GM12875 (cell line): ENCODE data around the gene ZBTB48.

Experiments used
- H3K4me3 ChIP-seq: one replicate; pipeline ENCODE4 v1.5.1; 2011; ENCODE audit warnings: low read depth, low read length, control low read depth
- CTCF ChIP-seq: IDR thresholded peaks from 2 replicates; pipeline ENCODE4 v1.5.1; 2011; ENCODE audit warnings: low read depth, mild to moderate bottlenecking, control low read depth, inconsistent platforms, low read length, moderate library complexity, borderline replicate concordance; ENCODE audit not compliant: insufficient read depth

The ZBTB48 gene

GRCh38 chr1:6623269-6623965 is 43.6 kb downstream of the ZBTB48 start:
- no peak for TF ChIP-seq CTCF

GRCh38 chr1:6624710-6625583 is 45.2 kb downstream of the ZBTB48 start, which contains the start of gene THAP3:
TSS of gene THAP3 (plus strand) at chr1:6624868. CDS start at chr1:6625219, 351 bp downstream.
- H3K4me3 ChIP-seq, result peak within 1 kb of the TSS; percentile 73
- TF ChIP-seq CTCF, result peak; percentile 32; the same call in 1 of the 2 replicates

More at GRCh38 chr1:6623269-6623965, 43.6 kb downstream of the ZBTB48 start:
- no peak overlapping the region for H3K4me3 ChIP-seq

GRCh38 chr1:6625584-6626149 is 45.9 kb downstream of the ZBTB48 start:
- TF ChIP-seq CTCF, result no peak

GRCh38 chr1:6627031-6627430 is 47.2 kb downstream of the ZBTB48 start:
- no peak for TF ChIP-seq CTCF
- H3K4me3 ChIP-seq, result no peak overlapping the region

More at GRCh38 chr1:6625584-6626149, 45.9 kb downstream of the ZBTB48 start:
- peak overlapping the region; percentile 73 for H3K4me3 ChIP-seq

GRCh38 chr1:6627841-6628545 is 48.2 kb downstream of the ZBTB48 start:
- no peak overlapping the region for H3K4me3 ChIP-seq
- TF ChIP-seq CTCF, result no peak

- no peak overlapping the region for H3K4me3 ChIP-seq
- TF ChIP-seq CTCF, result no peak
These were observed 49.2 kb downstream of the ZBTB48 start for GRCh38 chr1:6628971-6629479.
